Osteoblast (primary cell): ENCODE data around the gene TEKTIP1. TPM values are rescaled to one million over a fixed set of nuclear protein-coding genes. Genes with fewer than 3 reads are reported as not detected.

Experiments
- DNase-seq: peaks from one replicate; pipeline ENCODE4 v3.0.0; 2011; ENCODE audit warnings: low spot score, mixed read lengths; ENCODE audit not compliant: insufficient read length; ENCODE audit errors: missing footprints
- H2AFZ ChIP-seq: 2 replicates; pipeline ENCODE4 v1.6.0; 2011; ENCODE audit warnings: mild to moderate bottlenecking, low read length
- H3K27ac ChIP-seq: 2 replicates; pipeline ENCODE4 v1.5.1; 2011; ENCODE audit warnings: mild to moderate bottlenecking, low read depth, low read length, moderate library complexity
- H3K27me3 ChIP-seq: 2 replicates; pipeline ENCODE4 v1.6.0; 2012; ENCODE audit warnings: mild to moderate bottlenecking, control low read depth, inconsistent platforms, low read length, moderate library complexity; ENCODE audit not compliant: insufficient read depth
- H3K36me3 ChIP-seq: 2 replicates; pipeline ENCODE4 v1.5.1; 2011; ENCODE audit warnings: mild to moderate bottlenecking, low read length, control low read depth, moderate library complexity; ENCODE audit not compliant: insufficient read depth
- H3K4me1 ChIP-seq: 2 replicates; pipeline ENCODE4 v1.5.1; 2011; ENCODE audit warnings: mild to moderate bottlenecking, low read length, control low read depth, moderate library complexity; ENCODE audit not compliant: insufficient read depth
- H3K4me2 ChIP-seq: 2 replicates; pipeline ENCODE4 v1.6.0; 2011; ENCODE audit warnings: mild to moderate bottlenecking, low read length; ENCODE audit not compliant: insufficient read depth
- H3K4me3 ChIP-seq: fragments of 200-600 bp; sonication (generic); 3 replicates; pipeline ENCODE4 v1.5.1; 2012; ENCODE audit warnings: mild to moderate bottlenecking, low read length, inconsistent platforms; ENCODE audit not compliant: insufficient read depth
- H3K79me2 ChIP-seq: 2 replicates; pipeline ENCODE4 v1.6.0; 2012; ENCODE audit warnings: mild to moderate bottlenecking, low read length, control low read depth, inconsistent platforms; ENCODE audit not compliant: insufficient read depth
- H3K9me3 ChIP-seq: 2 replicates; pipeline ENCODE4 v1.5.1; 2011; ENCODE audit warnings: low read depth, low read length, control low read depth
- H4K20me1 ChIP-seq: 2 replicates; pipeline ENCODE4 v1.6.0; 2012; ENCODE audit warnings: mild to moderate bottlenecking, low read length, control low read depth; ENCODE audit not compliant: insufficient read depth
- total RNA-seq: library from RNA; depleted of rRNA; stranded (reverse); fragments of >200 nt; gene quantifications from 2 replicates; pipeline ENCODE4 v1.2.3, GENCODE V29; 2012
- TF ChIP-seq, protein P1 (sequence below): IDR thresholded peaks from 2 replicates; pipeline ENCODE4 v1.5.1; 2011; ENCODE audit warnings: mild to moderate bottlenecking, low read depth, low read length, moderate library complexity; ENCODE audit errors: extremely low read depth

Gene TEKTIP1
- total RNA-seq, 1 donor = not detected

DNA sequence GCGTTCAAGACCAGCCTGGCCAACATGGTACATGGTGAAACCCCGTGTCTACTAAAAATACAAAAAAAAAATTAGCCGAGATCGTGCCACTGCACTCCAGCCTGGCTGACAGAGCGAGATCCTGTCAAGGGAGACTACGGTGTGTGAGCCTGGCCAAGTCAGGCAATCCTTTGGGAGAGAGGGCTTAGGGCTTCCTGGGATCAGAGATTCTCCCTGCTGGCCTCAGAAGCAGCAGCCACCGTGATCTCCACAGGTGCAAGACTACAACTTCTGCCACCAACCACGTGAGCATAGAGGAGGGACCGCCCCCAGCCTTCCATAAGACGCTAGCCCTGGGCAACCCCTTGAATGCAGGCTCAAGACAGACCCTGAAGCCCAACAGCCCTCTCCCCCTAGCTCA lies 10.8 kb downstream of the TEKTIP1 start:
- no peak overlapping the region for H3K27ac ChIP-seq
- no peak overlapping the region for H3K4me2 ChIP-seq
- no peaks in the 10 kb centered on the region for H3K27me3 ChIP-seq
- H3K36me3 ChIP-seq = peaks cover 12% of the 10 kb centered on the region
- no peaks in the 10 kb centered on the region for H3K9me3 ChIP-seq
- H4K20me1 ChIP-seq = peaks cover 13% of the 10 kb centered on the region
- H3K4me3 ChIP-seq = no peak overlapping the region
- TF ChIP-seq, protein P1, sequence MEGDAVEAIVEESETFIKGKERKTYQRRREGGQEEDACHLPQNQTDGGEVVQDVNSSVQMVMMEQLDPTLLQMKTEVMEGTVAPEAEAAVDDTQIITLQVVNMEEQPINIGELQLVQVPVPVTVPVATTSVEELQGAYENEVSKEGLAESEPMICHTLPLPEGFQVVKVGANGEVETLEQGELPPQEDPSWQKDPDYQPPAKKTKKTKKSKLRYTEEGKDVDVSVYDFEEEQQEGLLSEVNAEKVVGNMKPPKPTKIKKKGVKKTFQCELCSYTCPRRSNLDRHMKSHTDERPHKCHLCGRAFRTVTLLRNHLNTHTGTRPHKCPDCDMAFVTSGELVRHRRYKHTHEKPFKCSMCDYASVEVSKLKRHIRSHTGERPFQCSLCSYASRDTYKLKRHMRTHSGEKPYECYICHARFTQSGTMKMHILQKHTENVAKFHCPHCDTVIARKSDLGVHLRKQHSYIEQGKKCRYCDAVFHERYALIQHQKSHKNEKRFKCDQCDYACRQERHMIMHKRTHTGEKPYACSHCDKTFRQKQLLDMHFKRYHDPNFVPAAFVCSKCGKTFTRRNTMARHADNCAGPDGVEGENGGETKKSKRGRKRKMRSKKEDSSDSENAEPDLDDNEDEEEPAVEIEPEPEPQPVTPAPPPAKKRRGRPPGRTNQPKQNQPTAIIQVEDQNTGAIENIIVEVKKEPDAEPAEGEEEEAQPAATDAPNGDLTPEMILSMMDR = no peak
- H3K79me2 ChIP-seq = peaks cover 33% of the 10 kb centered on the region
- H3K4me1 ChIP-seq = peaks cover 3% of the 10 kb centered on the region
- peak; percentile 81 for DNase-seq
- no peak overlapping the region for H2AFZ ChIP-seq

DNA sequence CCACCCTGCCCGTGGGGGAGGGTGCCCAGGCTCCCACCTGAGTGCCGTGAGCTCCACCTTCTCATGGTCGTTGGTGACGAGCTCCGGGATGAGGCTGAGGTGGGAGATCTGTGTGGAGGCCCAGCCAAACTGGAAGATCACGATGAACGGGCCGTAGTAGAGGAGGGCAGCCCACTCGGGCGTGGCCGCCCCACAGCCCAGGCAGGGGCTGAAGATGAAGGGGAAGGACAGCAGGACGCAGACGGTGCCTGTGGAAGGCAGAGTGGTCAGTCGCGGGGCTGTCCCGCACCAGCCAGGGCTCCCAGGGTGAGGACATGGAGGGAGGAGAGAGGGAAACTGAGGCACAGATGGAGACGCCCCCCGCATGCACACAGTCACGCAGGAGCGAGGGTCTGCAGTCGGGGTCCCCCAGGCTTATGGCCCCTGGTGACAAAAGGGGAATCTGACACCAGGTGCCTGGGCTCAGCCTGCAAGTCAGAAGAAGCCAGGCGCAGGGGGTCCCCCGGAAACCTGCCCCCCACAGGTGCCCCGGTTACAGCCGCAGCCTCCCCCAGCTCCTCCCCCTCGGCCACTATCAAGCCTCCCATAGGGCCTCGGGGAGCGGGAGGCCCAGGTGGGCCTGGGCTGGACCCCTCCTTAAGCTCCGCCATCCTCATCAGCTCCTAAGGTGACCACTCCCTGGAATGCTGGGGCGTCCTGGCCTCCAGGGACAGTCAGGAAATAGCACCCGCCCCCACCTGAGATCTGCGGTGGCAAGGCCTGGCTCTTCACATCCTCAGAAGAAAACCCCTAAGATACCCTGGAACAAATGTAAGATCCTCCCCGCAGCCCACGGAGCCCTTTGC lies 12.2 kb downstream of the TEKTIP1 start:
- Histone ChIP-seq H3K36me3 (peaks cover 9% of the 10 kb centered on the region), H3K79me2 (peaks cover 46% of the 10 kb centered on the region), H3K9me3 (no peaks in the 10 kb centered on the region), H3K27ac (no peak overlapping the region), H3K4me2 (no peak overlapping the region), H3K27me3 (no peaks in the 10 kb centered on the region), H3K4me1 (peaks cover 6% of the 10 kb centered on the region), H2AFZ (no peak overlapping the region), H4K20me1 (peaks cover 18% of the 10 kb centered on the region), H3K4me3 (no peak overlapping the region)
- TF ChIP-seq, protein P1 = no peak
- peak; percentile 58 for DNase-seq

DNA sequence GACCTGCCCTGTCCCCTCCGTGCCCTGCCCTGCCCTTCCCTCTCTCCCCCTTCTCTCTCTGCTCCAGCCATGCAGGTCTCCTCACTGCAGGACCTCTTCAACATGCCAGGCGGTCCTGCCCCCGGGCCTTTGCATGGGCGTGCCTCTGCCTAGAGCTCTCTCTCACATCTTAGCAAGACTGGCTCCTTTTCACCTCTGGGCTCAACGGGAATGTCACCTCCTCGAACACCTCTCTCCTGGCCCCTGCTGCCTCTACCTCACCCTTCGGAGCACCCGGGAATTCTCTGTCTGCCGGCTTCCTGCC lies 12.8 kb downstream of the TEKTIP1 start:
- H3K4me3 ChIP-seq = no peak overlapping the region
- H3K36me3 ChIP-seq = peaks cover 9% of the 10 kb centered on the region

More for the DNA sequence above, 12.8 kb downstream of the TEKTIP1 start:
- H4K20me1 ChIP-seq = peaks cover 23% of the 10 kb centered on the region
- no peaks in the 10 kb centered on the region for H3K27me3 ChIP-seq
- TF ChIP-seq, protein P1 = no peak
- peaks cover 12% of the 10 kb centered on the region for H3K4me1 ChIP-seq
- H3K4me2 ChIP-seq = no peak overlapping the region
- no peaks in the 10 kb centered on the region for H3K9me3 ChIP-seq
- H2AFZ ChIP-seq = no peak overlapping the region
- no peak overlapping the region for H3K27ac ChIP-seq
- DNase-seq = no peak
- H3K79me2 ChIP-seq = peaks cover 52% of the 10 kb centered on the region
